Kidney epithelial cell (primary cell): Measurements from ENCODE around the gene APLP1. TPM values are rescaled to one million over a fixed set of nuclear protein-coding genes. Genes with fewer than 3 reads are reported as not detected.
"Not testable (repeated sequence)": the region's sequence is repeated elsewhere in the genome, so short reads cannot be mapped to it uniquely, and the experiment has no call there.

Experiments used
- DNase-seq: peaks from one replicate; pipeline ENCODE4 v3.0.0-alpha.2; 2010; ENCODE audit warnings: low read depth
- H3K27me3 ChIP-seq: 2 replicates; pipeline ENCODE4 v1.6.0; 2011; ENCODE audit warnings: low read length; ENCODE audit not compliant: control insufficient read depth, insufficient read depth
- H3K36me3 ChIP-seq: 2 replicates; pipeline ENCODE4 v1.5.1; 2011; ENCODE audit warnings: low read length; ENCODE audit not compliant: control insufficient read depth, insufficient read depth
- H3K4me3 ChIP-seq: 2 replicates; pipeline ENCODE4 v1.5.1; 2011; ENCODE audit warnings: low read depth, mild to moderate bottlenecking, control low read depth, low read length
- total RNA-seq: library from RNA; depleted of rRNA; stranded (reverse); fragments of >200 nt; gene quantifications from 2 replicates; pipeline ENCODE4 v1.2.3, GENCODE V29; 2015
- TF ChIP-seq, protein P1 (sequence below): IDR thresholded peaks from 2 replicates; pipeline ENCODE4 v1.5.1; 2011; ENCODE audit warnings: mild to moderate bottlenecking, moderate library complexity, low read length, control low read depth, inconsistent platforms; ENCODE audit not compliant: insufficient read depth, poor library complexity, severe bottlenecking

APLP1 gene
- total RNA-seq, 1 donor from 2014 or later, result 9.3 TPM

DNA sequence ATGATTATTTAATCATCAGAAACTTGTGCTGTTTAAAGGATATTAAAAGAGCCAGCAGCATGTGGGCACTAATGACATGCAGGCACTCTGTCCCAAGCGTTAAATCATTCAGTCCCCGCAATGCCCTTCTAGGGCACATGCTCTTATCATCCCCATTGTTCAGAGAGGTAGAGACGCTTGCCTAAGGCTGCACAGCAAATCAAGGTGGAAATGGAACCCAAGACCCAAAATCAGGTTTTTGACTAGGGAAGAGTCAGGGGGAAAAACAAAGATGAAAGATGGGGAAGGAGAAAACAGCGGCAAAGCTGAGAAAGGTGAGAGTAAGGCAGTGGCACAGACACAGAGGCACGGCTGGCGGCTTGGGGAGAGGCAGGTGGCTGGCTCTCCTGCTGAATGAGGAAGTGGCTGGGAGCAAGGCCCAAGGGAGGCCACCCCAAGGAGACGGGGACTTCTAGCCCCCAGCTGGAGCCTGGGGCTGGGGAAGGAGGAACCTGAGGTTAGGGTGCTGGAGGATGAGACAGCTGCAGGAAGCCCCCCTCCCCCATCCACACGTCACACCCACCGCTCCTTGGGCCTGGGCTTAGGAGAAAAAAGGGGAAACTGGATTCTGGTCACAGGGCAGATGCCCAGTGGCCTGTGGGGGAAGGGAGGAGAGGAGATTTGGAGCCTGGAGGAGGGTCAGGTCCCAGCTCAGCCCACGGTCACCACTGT, 40.8 kb downstream of the APLP1 start:
- no peak for DNase-seq
- TF ChIP-seq, protein P1, sequence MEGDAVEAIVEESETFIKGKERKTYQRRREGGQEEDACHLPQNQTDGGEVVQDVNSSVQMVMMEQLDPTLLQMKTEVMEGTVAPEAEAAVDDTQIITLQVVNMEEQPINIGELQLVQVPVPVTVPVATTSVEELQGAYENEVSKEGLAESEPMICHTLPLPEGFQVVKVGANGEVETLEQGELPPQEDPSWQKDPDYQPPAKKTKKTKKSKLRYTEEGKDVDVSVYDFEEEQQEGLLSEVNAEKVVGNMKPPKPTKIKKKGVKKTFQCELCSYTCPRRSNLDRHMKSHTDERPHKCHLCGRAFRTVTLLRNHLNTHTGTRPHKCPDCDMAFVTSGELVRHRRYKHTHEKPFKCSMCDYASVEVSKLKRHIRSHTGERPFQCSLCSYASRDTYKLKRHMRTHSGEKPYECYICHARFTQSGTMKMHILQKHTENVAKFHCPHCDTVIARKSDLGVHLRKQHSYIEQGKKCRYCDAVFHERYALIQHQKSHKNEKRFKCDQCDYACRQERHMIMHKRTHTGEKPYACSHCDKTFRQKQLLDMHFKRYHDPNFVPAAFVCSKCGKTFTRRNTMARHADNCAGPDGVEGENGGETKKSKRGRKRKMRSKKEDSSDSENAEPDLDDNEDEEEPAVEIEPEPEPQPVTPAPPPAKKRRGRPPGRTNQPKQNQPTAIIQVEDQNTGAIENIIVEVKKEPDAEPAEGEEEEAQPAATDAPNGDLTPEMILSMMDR, result no peak
- Histone ChIP-seq H3K27me3 (no peaks in the 10 kb centered on the region), H3K36me3 (no peaks in the 10 kb centered on the region), H3K4me3 (no peak overlapping the region)

DNA sequence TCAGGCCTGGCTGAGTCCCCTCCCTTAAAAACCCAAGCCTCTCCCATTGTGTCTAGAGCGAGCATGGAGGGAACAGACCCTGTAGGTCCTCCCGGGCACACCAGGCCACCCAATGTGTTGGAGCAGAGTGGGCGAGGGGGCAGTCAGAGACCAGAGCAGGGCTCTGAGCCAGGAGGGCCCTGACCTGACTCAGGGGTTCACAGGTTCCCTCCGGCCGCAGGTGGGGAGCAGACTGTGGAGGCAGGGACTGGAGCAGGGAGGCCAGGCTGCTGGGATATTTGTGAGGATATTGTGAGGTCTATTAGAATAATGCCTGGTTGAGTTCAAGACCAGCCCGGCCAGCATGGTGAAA, 41.3 kb downstream of the APLP1 start:
- H3K27me3 ChIP-seq, result no peaks in the 10 kb centered on the region
- no peak overlapping the region for H3K4me3 ChIP-seq
- no peak for DNase-seq
- no peaks in the 10 kb centered on the region for H3K36me3 ChIP-seq
- TF ChIP-seq, protein P1, result no peak

DNA sequence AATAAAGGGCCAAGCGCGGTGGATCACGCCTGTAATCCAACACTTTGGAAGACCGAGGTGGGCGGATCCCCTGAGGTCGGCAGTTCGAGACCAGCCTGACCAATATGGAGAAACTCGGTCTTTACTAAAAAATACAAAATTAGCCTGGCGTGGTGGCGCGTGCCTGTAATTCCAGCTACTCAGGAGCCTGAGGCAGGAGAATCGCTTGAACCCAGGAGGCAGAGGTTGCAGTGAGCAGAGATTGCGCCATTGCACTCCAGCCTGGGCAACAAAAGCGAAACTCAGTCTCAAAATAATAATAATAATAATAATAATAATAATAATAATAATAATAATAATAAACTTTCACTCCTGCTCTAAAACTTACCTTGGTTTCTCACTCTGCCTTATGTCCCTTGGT, 42.0 kb downstream of the APLP1 start:
- not testable (repeated sequence) for H3K36me3 ChIP-seq, H3K4me3 ChIP-seq, H3K27me3 ChIP-seq, DNase-seq

DNA sequence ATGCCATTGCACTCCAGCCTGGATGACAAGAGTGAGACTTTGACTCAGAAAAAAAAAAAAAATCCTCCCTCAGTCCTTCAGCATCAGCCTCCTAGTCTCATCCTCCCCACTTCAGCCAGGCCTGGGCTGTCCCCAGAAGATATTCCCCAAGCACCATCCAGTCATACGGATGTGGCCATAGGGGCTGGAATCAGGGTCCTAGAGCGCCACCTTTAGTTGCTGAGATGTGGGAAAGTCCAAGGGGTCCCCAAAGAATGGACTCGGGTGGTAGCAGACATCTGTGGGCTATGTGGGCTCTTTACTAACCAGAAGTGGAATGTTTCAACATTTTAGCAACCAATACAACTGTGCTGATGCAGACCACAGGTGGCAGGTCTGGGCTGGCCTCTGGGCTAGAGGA, 42.8 kb downstream of the APLP1 start:
- no peak for DNase-seq
- Histone ChIP-seq H3K4me3 (no peak overlapping the region), H3K36me3 (no peaks in the 10 kb centered on the region), H3K27me3 (no peaks in the 10 kb centered on the region)
- TF ChIP-seq, protein P1, result no peak

- no peaks in the 10 kb centered on the region for H3K27me3 ChIP-seq
- TF ChIP-seq, protein P1, result no peak
- H3K36me3 ChIP-seq, result no peaks in the 10 kb centered on the region
- peak; percentile 68 for DNase-seq
- no peak overlapping the region for H3K4me3 ChIP-seq
Measured at GRCh38 chr19:35911790-35912189, 43.4 kb downstream of the APLP1 start.

GRCh38 chr19:35913589-35913988, 45.2 kb downstream of the APLP1 start:
- DNase-seq, result no peak
- Histone ChIP-seq H3K4me3 (no peak overlapping the region), H3K36me3 (no peaks in the 10 kb centered on the region), H3K27me3 (no peaks in the 10 kb centered on the region)
- TF ChIP-seq, protein P1, result no peak
